HL-60 (cell line): Measurements from ENCODE around the gene NOC4L.

Experiments used
- DNase-seq, 2 experiments: peaks; one replicate each; pipeline ENCODE4 v3.0.0-alpha.2; 2010 to 2020; ENCODE audit warnings: low read depth in 1 of 2, low spot score in 1 of 2
- H3K27ac ChIP-seq: fragments of 250-450 bp; sonication (Bioruptor Pico); replicated peaks from 2 replicates; pipeline ENCODE4 v1.5.1; 2020; ENCODE audit warnings: mild to moderate bottlenecking, moderate library complexity
- H3K27me3 ChIP-seq: fragments of 250-450 bp; sonication (Bioruptor Pico); 2 replicates; pipeline ENCODE4 v1.5.1; 2021; ENCODE audit warnings: mild to moderate bottlenecking, moderate library complexity; ENCODE audit not compliant: insufficient read depth, poor library complexity, severe bottlenecking
- H3K4me3 ChIP-seq: replicated peaks from 2 replicates; pipeline ENCODE4 v1.5.1; 2011; ENCODE audit warnings: mild to moderate bottlenecking, control low read depth, low read length; ENCODE audit not compliant: insufficient read depth
- GABPA ChIP-seq: IDR thresholded peaks from 2 replicates; pipeline ENCODE4 v1.6.1; 2012; ENCODE audit warnings: low read depth
- POLR2AphosphoS5 ChIP-seq: IDR thresholded peaks from 2 replicates; pipeline ENCODE4 v1.6.1; 2012; ENCODE audit warnings: low read depth
- SPI1 ChIP-seq: IDR thresholded peaks from 2 replicates; pipeline ENCODE4 v1.6.1; 2012; ENCODE audit warnings: low read depth, mild to moderate bottlenecking, borderline replicate concordance
- TF ChIP-seq, protein P1 (sequence below): IDR thresholded peaks from 2 replicates; pipeline ENCODE4 v1.6.1; 2012; ENCODE audit warnings: low read depth; ENCODE audit not compliant: insufficient replicate concordance
- TF ChIP-seq, protein P2 (sequence below): IDR thresholded peaks from one replicate; pipeline ENCODE4 v1.5.1; 2011; ENCODE audit warnings: low read length, control low read depth, inconsistent platforms; ENCODE audit not compliant: insufficient read depth

The NOC4L gene

DNA sequence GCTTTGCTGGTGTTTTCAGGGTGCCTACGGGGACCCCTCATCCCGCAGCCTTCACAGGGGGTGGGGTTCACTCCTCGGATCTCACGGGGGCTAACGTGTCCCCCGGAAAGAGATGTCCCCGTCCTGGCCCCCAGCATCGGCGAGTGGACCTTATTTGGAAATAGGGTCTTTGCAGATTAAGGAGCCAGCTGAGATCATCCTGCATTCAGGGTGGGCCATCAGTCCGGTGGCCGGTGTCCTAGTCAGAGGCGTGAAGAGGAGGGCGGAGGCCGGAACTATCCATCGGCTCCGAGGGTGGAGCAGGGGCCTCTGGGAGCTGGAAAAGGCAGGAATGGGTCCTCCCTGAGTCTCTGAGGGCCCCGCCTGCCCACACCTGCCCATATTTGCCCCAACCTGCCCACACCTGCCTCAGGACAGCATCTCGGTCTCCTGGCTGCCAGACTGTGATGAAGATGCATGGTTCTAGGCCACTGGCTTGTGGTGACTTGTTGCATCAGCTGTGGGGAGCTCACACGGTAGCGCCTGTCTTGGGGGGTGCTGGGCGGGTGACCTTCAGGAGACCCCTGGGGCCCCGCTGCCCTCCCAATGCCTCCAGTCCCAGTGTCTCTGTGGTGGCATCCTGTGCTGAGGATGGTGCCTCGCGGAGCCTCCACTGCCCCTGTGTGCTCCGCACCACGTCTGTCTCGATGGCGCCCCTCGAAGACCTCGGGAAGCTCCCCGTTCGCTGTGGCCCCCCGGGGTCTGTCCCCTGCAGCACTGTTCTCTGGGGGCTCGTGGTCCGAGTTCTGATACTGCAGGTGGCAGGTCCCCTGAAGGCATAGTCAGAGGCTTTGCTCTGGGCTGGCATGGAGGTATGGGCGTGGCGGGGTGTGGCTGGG lies 14.7 kb downstream of the NOC4L start:
- Histone ChIP-seq H3K27me3 (no peaks in the 10 kb centered on the region), H3K4me3 (no peak overlapping the region), H3K27ac (no peak overlapping the region)
- TF ChIP-seq GABPA: no peak
- TF ChIP-seq, protein P1, sequence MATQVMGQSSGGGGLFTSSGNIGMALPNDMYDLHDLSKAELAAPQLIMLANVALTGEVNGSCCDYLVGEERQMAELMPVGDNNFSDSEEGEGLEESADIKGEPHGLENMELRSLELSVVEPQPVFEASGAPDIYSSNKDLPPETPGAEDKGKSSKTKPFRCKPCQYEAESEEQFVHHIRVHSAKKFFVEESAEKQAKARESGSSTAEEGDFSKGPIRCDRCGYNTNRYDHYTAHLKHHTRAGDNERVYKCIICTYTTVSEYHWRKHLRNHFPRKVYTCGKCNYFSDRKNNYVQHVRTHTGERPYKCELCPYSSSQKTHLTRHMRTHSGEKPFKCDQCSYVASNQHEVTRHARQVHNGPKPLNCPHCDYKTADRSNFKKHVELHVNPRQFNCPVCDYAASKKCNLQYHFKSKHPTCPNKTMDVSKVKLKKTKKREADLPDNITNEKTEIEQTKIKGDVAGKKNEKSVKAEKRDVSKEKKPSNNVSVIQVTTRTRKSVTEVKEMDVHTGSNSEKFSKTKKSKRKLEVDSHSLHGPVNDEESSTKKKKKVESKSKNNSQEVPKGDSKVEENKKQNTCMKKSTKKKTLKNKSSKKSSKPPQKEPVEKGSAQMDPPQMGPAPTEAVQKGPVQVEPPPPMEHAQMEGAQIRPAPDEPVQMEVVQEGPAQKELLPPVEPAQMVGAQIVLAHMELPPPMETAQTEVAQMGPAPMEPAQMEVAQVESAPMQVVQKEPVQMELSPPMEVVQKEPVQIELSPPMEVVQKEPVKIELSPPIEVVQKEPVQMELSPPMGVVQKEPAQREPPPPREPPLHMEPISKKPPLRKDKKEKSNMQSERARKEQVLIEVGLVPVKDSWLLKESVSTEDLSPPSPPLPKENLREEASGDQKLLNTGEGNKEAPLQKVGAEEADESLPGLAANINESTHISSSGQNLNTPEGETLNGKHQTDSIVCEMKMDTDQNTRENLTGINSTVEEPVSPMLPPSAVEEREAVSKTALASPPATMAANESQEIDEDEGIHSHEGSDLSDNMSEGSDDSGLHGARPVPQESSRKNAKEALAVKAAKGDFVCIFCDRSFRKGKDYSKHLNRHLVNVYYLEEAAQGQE: no peak
- TF ChIP-seq SPI1: no peak
- TF ChIP-seq, protein P2, sequence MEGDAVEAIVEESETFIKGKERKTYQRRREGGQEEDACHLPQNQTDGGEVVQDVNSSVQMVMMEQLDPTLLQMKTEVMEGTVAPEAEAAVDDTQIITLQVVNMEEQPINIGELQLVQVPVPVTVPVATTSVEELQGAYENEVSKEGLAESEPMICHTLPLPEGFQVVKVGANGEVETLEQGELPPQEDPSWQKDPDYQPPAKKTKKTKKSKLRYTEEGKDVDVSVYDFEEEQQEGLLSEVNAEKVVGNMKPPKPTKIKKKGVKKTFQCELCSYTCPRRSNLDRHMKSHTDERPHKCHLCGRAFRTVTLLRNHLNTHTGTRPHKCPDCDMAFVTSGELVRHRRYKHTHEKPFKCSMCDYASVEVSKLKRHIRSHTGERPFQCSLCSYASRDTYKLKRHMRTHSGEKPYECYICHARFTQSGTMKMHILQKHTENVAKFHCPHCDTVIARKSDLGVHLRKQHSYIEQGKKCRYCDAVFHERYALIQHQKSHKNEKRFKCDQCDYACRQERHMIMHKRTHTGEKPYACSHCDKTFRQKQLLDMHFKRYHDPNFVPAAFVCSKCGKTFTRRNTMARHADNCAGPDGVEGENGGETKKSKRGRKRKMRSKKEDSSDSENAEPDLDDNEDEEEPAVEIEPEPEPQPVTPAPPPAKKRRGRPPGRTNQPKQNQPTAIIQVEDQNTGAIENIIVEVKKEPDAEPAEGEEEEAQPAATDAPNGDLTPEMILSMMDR: no peak
- TF ChIP-seq POLR2AphosphoS5: no peak
- no peak for DNase-seq

DNA sequence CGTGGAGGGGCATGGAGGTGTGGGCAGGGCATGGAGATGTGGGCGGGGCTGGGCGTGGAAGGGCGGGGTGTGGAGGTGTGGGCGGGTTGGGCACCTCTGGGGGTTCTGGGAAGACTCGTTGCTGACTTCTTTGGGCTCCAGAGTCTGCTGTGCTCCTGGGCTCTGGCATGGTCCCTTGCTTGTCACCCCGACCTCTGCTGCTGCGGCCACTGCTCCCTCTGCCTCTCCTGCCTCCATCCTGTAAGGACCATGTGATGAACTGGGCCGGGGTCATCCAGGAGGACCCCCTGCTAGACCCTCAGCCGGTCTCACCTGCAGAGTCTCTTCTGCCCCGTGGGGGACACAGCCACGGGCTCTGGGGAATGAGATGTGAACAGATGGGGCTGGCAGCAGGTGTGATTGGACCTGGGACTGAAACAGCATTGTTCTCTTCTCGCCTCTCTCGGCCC lies 15.3 kb downstream of the NOC4L start:
- Histone ChIP-seq H3K4me3 (no peak overlapping the region), H3K27ac (no peak overlapping the region), H3K27me3 (peaks cover 2% of the 10 kb centered on the region)
- TF ChIP-seq, protein P2: no peak
- TF ChIP-seq GABPA: no peak
- TF ChIP-seq POLR2AphosphoS5: no peak
- TF ChIP-seq, protein P1: no peak
- TF ChIP-seq SPI1: no peak
- DNase-seq: no peak

DNA sequence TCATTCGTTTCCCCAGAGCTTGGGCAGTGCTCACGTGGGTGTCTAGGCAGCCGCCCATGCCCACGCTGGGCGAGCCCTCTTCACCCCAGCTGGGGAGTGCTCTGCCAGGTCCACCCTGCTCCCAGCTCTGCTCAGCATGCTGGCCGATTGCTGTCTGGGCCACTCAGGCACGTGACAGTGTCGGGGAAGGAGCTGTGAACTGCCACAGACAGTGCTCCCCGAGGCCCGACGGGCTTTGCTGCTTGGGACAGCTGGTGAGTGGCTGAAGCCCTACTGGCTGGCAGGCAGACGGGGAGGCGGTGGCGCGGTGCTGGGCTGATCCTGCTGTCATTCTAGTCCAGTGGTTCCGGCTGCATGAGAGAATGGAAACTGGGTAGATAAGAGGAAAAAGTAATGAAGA lies 15.8 kb downstream of the NOC4L start:
- TF ChIP-seq, protein P2: no peak
- no peak for TF ChIP-seq SPI1
- TF ChIP-seq, protein P1: no peak
- TF ChIP-seq POLR2AphosphoS5: no peak
- TF ChIP-seq GABPA: no peak
- no peak overlapping the region for H3K27ac ChIP-seq
- H3K4me3 ChIP-seq: no peak overlapping the region
- no peak for DNase-seq
- H3K27me3 ChIP-seq: peaks cover 2% of the 10 kb centered on the region
